Activated CD8-positive, alpha-beta T cell treated with anti-CD3 and anti-CD28 coated beads, Interleukin-2, amount 10 ng/mL, durations not matched to agents 7 days and 5 days (primary cell): ENCODE results near the gene CD28. TPM values are rescaled to one million over a fixed set of nuclear protein-coding genes. Genes with fewer than 3 reads are reported as not detected.
A peak's percentile ranks its signal among the peaks of the same experiment; 100 is the strongest.

Source experiments
- ATAC-seq: fragments of 150-1000 bp; cut with Tn5 transposase; one replicate; pipeline ENCODE4 v1.10.0; 2021; ENCODE audit warnings: moderate library complexity
- CTCF ChIA-PET: fragments of 350-600 bp; sonication (Branson Sonifier 250); formaldehyde crosslinking; loops from one replicate; lab custom pipeline; 2021; ENCODE audit warnings: antibody characterized with exemption; lab: Charles Lee
- POLR2A ChIA-PET: fragments of 350-600 bp; sonication (Branson Sonifier 250); formaldehyde crosslinking; loops from one replicate; lab custom pipeline; 2021; ENCODE audit warnings: antibody characterized with exemption; lab: Charles Lee
- DNase-seq: peaks from one replicate; pipeline ENCODE4 v3.0.0-alpha.2; 2020
- H3K27ac Mint-ChIP-seq: one replicate; pipeline ENCODE4 v1.8.0; 2021; ENCODE audit warnings: mild to moderate bottlenecking, mixed read lengths
- H3K27me3 Mint-ChIP-seq: one replicate; pipeline ENCODE4 v1.8.0; 2021; ENCODE audit warnings: low read depth, mixed read lengths
- H3K36me3 Mint-ChIP-seq: one replicate; pipeline ENCODE4 v1.8.0; 2021; ENCODE audit warnings: low read depth, mixed read lengths
- H3K4me1 Mint-ChIP-seq: one replicate; pipeline ENCODE4 v1.8.0; 2021; ENCODE audit warnings: low read depth, mixed read lengths
- H3K4me3 Mint-ChIP-seq: one replicate; pipeline ENCODE4 v1.8.0; 2021; ENCODE audit warnings: mild to moderate bottlenecking, mixed read lengths
- H3K9me3 Mint-ChIP-seq: one replicate; pipeline ENCODE4 v1.8.0; 2022; ENCODE audit warnings: mixed read lengths; ENCODE audit not compliant: insufficient read depth
- total RNA-seq, 2 experiments: library from RNA; stranded (reverse); gene quantifications; one replicate each; pipeline ENCODE4 v1.2.3, GENCODE V29; 2021

CD28 gene
- total RNA-seq, 2 experiments from 2014 or later, result 25.6 to 27.2 TPM

GRCh38 chr2:203715744-203716143 lies 9.3 kb downstream of the CD28 start:
- peak overlapping the region; percentile 26 for H3K27ac Mint-ChIP-seq
- H3K36me3 Mint-ChIP-seq, result peaks cover 55% of the 10 kb centered on the region
- DNase-seq (no peak), ATAC-seq (no peak)
- H3K4me3 Mint-ChIP-seq, result no peak overlapping the region
- no peaks in the 10 kb centered on the region for H3K9me3 Mint-ChIP-seq
- H3K4me1 Mint-ChIP-seq, result peaks cover 93% of the 10 kb centered on the region
- ChIA-PET CTCF (interaction anchor here (1.1 to 7.4 kb wide), 2 partner anchors 9 to 24 kb away, joined by 5 to 95 read pairs; partner anchors contain the start of gene CD28), POLR2A (interaction anchor here (6.4 to 8.5 kb wide), 2 partner anchors 7 to 15 kb away, joined by 64 to 84 read pairs; partner anchors contain the start of gene CD28)
- no peaks in the 10 kb centered on the region for H3K27me3 Mint-ChIP-seq

GRCh38 chr2:203718087-203718486 lies 11.6 kb downstream of the CD28 start:
- DNase-seq (peak; percentile 89), ATAC-seq (peak; percentile 84)
- Mint-ChIP-seq H3K4me3 (peak overlapping the region; percentile 62), H3K27ac (peak overlapping the region; percentile 90), H3K36me3 (peaks cover 59% of the 10 kb centered on the region), H3K9me3 (no peaks in the 10 kb centered on the region), H3K4me1 (peaks cover 95% of the 10 kb centered on the region), H3K27me3 (no peaks in the 10 kb centered on the region)
- CTCF ChIA-PET, result interaction anchor here (0.7 to 7.4 kb wide), 13 partner anchors 9 to 233 kb away, joined by 3 to 95 read pairs (median 4); no protein-coding TSS in a partner anchor
- POLR2A ChIA-PET, result interaction anchor here (0.7 to 8.5 kb wide), 11 partner anchors 10 to 152 kb away, joined by 3 to 90 read pairs (median 4); partner anchors contain the start of genes CD28 and CTLA4

GRCh38 chr2:203719456-203720410 lies 13.3 kb downstream of the CD28 start:
- DNase-seq, result peak; percentile 61
- POLR2A ChIA-PET, result interaction anchor here (0.9 to 8.5 kb wide), 9 partner anchors 11 to 481 kb away, joined by 3 to 90 read pairs (median 6); partner anchors contain the start of genes CD28 and CYP20A1
- peaks cover 87% of the 10 kb centered on the region for H3K4me1 Mint-ChIP-seq

GRCh38 chr2:203720915-203721672 lies 14.7 kb downstream of the CD28 start:
- peaks cover 51% of the 10 kb centered on the region for H3K36me3 Mint-ChIP-seq
- no peak for DNase-seq
- no peak for ATAC-seq
- ChIA-PET POLR2A (interaction anchor here (0.6 to 8.5 kb wide), 10 partner anchors 10 to 482 kb away, joined by 3 to 90 read pairs (median 6); partner anchors contain the start of genes CD28 and CYP20A1), CTCF (interaction anchor here (0.9 to 7.4 kb wide), 17 partner anchors 8 to 236 kb away, joined by 3 to 95 read pairs (median 5); no protein-coding TSS in a partner anchor)
- H3K27me3 Mint-ChIP-seq, result no peaks in the 10 kb centered on the region
- peak overlapping the region; percentile 89 for H3K27ac Mint-ChIP-seq
- peaks cover 81% of the 10 kb centered on the region for H3K4me1 Mint-ChIP-seq
- H3K4me3 Mint-ChIP-seq, result peak overlapping the region; percentile 66
- no peaks in the 10 kb centered on the region for H3K9me3 Mint-ChIP-seq

More at GRCh38 chr2:203719456-203720410, 13.3 kb downstream of the CD28 start:
- no peaks in the 10 kb centered on the region for H3K9me3 Mint-ChIP-seq
- CTCF ChIA-PET, result interaction anchor here (0.6 to 7.4 kb wide), 18 partner anchors 10 to 235 kb away, joined by 3 to 95 read pairs (median 6); no protein-coding TSS in a partner anchor
- H3K27me3 Mint-ChIP-seq, result no peaks in the 10 kb centered on the region
- peak; percentile 63 for ATAC-seq
- H3K36me3 Mint-ChIP-seq, result peaks cover 55% of the 10 kb centered on the region
- H3K4me3 Mint-ChIP-seq, result peak overlapping the region; percentile 66
- peak overlapping the region; percentile 89 for H3K27ac Mint-ChIP-seq

GRCh38 chr2:203721781-203722300 lies 15.4 kb downstream of the CD28 start:
- ChIA-PET POLR2A (interaction anchor here (1.4 to 8.5 kb wide), 7 partner anchors 9 to 93 kb away, joined by 6 to 90 read pairs (median 12); partner anchors contain the start of gene CD28), CTCF (interaction anchor here (0.9 to 7.4 kb wide), 8 partner anchors 9 to 142 kb away, joined by 3 to 95 read pairs (median 12); no protein-coding TSS in a partner anchor)
- ATAC-seq (no peak), DNase-seq (no peak)
- Mint-ChIP-seq H3K9me3 (no peaks in the 10 kb centered on the region), H3K27me3 (no peaks in the 10 kb centered on the region), H3K4me3 (peak overlapping the region; percentile 66), H3K36me3 (peaks cover 50% of the 10 kb centered on the region), H3K4me1 (peaks cover 82% of the 10 kb centered on the region), H3K27ac (peak overlapping the region; percentile 89)

- peaks cover 51% of the 10 kb centered on the region for H3K36me3 Mint-ChIP-seq
- no peaks in the 10 kb centered on the region for H3K9me3 Mint-ChIP-seq
- no peak overlapping the region for H3K4me3 Mint-ChIP-seq
- ATAC-seq (no peak), DNase-seq (no peak)
- CTCF ChIA-PET, result interaction anchor here (2.1 to 7.4 kb wide), 4 partner anchors 8 to 17 kb away, joined by 5 to 95 read pairs (median 62); no protein-coding TSS in a partner anchor
- H3K4me1 Mint-ChIP-seq, result peaks cover 80% of the 10 kb centered on the region
- no peaks in the 10 kb centered on the region for H3K27me3 Mint-ChIP-seq
- POLR2A ChIA-PET, result interaction anchor here (1.4 to 6.7 kb wide), 2 partner anchors 14 to 18 kb away, joined by 6 to 90 read pairs; no protein-coding TSS in a partner anchor
- no peak overlapping the region for H3K27ac Mint-ChIP-seq
Measured at GRCh38 chr2:203722411-203722810, 16.0 kb downstream of the CD28 start.

GRCh38 chr2:203728321-203728720 lies 21.9 kb downstream of the CD28 start:
- ATAC-seq (no peak), DNase-seq (no peak)
- no peaks in the 10 kb centered on the region for H3K27me3 Mint-ChIP-seq
- ChIA-PET POLR2A (interaction anchor here (5.5 to 6.4 kb wide), 3 partner anchors 10 to 20 kb away, joined by 34 to 64 read pairs (median 54); partner anchors contain the start of gene CD28), CTCF (interaction anchor here (1.1 to 7.3 kb wide), 3 partner anchors 8 to 12 kb away, joined by 3 to 55 read pairs (median 4); no protein-coding TSS in a partner anchor)
- peaks cover 72% of the 10 kb centered on the region for H3K4me1 Mint-ChIP-seq
- no peak overlapping the region for H3K27ac Mint-ChIP-seq
- H3K4me3 Mint-ChIP-seq, result no peak overlapping the region
- peaks cover 68% of the 10 kb centered on the region for H3K36me3 Mint-ChIP-seq
- H3K9me3 Mint-ChIP-seq, result no peaks in the 10 kb centered on the region

GRCh38 chr2:203730076-203730729 lies 23.8 kb downstream of the CD28 start:
- H3K36me3 Mint-ChIP-seq, result peaks cover 75% of the 10 kb centered on the region
- peak; percentile 55 for ATAC-seq
- CTCF ChIA-PET, result interaction anchor here (1.2 to 7.3 kb wide), 4 partner anchors 9 to 18 kb away, joined by 3 to 55 read pairs (median 8); no protein-coding TSS in a partner anchor

GRCh38 chr2:203730883-203731282 lies 24.4 kb downstream of the CD28 start:
- H3K4me1 Mint-ChIP-seq, result peaks cover 77% of the 10 kb centered on the region
- ChIA-PET CTCF (interaction anchor here (0.8 to 7.3 kb wide), 7 partner anchors 10 to 84 kb away, joined by 3 to 55 read pairs (median 6); no protein-coding TSS in a partner anchor), POLR2A (interaction anchor here (1.2 to 6.4 kb wide), 5 partner anchors 9 to 84 kb away, joined by 3 to 64 read pairs (median 34); partner anchors contain the start of gene CD28)
- ATAC-seq (peak; percentile 49), DNase-seq (no peak)
- no peaks in the 10 kb centered on the region for H3K9me3 Mint-ChIP-seq
- peaks cover 79% of the 10 kb centered on the region for H3K36me3 Mint-ChIP-seq
- H3K27me3 Mint-ChIP-seq, result no peaks in the 10 kb centered on the region
- peak overlapping the region; percentile 72 for H3K27ac Mint-ChIP-seq
- H3K4me3 Mint-ChIP-seq, result peak overlapping the region; percentile 2

More at GRCh38 chr2:203730076-203730729, 23.8 kb downstream of the CD28 start:
- POLR2A ChIA-PET, result interaction anchor here (1.2 to 6.4 kb wide), 5 partner anchors 10 to 85 kb away, joined by 3 to 64 read pairs (median 34); partner anchors contain the start of gene CD28
- H3K4me1 Mint-ChIP-seq, result peaks cover 81% of the 10 kb centered on the region
- no peaks in the 10 kb centered on the region for H3K27me3 Mint-ChIP-seq
- no peak for DNase-seq
- H3K9me3 Mint-ChIP-seq, result no peaks in the 10 kb centered on the region
- H3K4me3 Mint-ChIP-seq, result no peak overlapping the region
- H3K27ac Mint-ChIP-seq, result peak overlapping the region; percentile 72
